ENCODE measurements around the gene AHNAK.
"Not testable (repeated sequence)": the region's sequence is repeated elsewhere in the genome, so short reads cannot be mapped to it uniquely, and the experiment has no call there.

The AHNAK gene

GRCh38 chr11:62402226-62402959 is 144.2 kb downstream of the AHNAK start:
- DNase-seq: peak; percentile 49 to 52

- DNase-seq: no peak
These were observed 144.8 kb downstream of the AHNAK start for GRCh38 chr11:62401811-62402210.

- DNase-seq: no peak
These were observed 145.2 kb downstream of the AHNAK start for GRCh38 chr11:62401356-62401755.

- no peak for DNase-seq
These were observed 145.8 kb downstream of the AHNAK start for GRCh38 chr11:62400760-62401159.

- no peak for DNase-seq
These were observed 146.3 kb downstream of the AHNAK start for GRCh38 chr11:62400281-62400680.

- DNase-seq: no peak
These were observed 146.7 kb downstream of the AHNAK start for GRCh38 chr11:62399878-62400266.

GRCh38 chr11:62399172-62399877 is 147.3 kb downstream of the AHNAK start:
- no peak for DNase-seq

GRCh38 chr11:62398011-62398994 is 148.3 kb downstream of the AHNAK start:
- DNase-seq: no peak

GRCh38 chr11:62395885-62396551 is 150.6 kb downstream of the AHNAK start:
- DNase-seq: no peak

- peak in 1 of 2 experiments; percentile 21 for DNase-seq
These were observed 151.6 kb downstream of the AHNAK start for GRCh38 chr11:62394825-62395538.

GRCh38 chr11:62393735-62394134 is 152.9 kb downstream of the AHNAK start:
- no peak for DNase-seq

- peak in 1 of 2 experiments; percentile 13 for DNase-seq
These were observed 153.5 kb downstream of the AHNAK start for GRCh38 chr11:62393061-62393611.

- no peak for DNase-seq
These were observed 154.1 kb downstream of the AHNAK start for GRCh38 chr11:62392506-62392905.

- DNase-seq: no peak
These were observed 154.8 kb downstream of the AHNAK start for GRCh38 chr11:62391642-62392425.

GRCh38 chr11:62390722-62391121 is 155.9 kb downstream of the AHNAK start:
- no peak for DNase-seq

GRCh38 chr11:62390237-62390636 is 156.4 kb downstream of the AHNAK start:
- DNase-seq: no peak

GRCh38 chr11:62388999-62389398 is 157.6 kb downstream of the AHNAK start:
- no peak for DNase-seq

GRCh38 chr11:62387381-62387780 is 159.2 kb downstream of the AHNAK start:
- no peak for DNase-seq

GRCh38 chr11:62386083-62386482 is 160.5 kb downstream of the AHNAK start:
- not testable (repeated sequence) for DNase-seq

- no peak for DNase-seq
These were observed 162.8 kb downstream of the AHNAK start for GRCh38 chr11:62383822-62384221.

Measured in activated CD4-positive, alpha-beta T cell treated with anti-CD3 and anti-CD28 coated beads, Interleukin-2, amount 50 U/mL, for 4 hours (primary cell).